Measurements from ENCODE around the gene DGCR6L.
A peak's percentile ranks its signal among the peaks of the same experiment; 100 is the strongest.
"Not testable (repeated sequence)": the region's sequence is repeated elsewhere in the genome, so short reads cannot be mapped to it uniquely, and the experiment has no call there.

Gene DGCR6L

DNA sequence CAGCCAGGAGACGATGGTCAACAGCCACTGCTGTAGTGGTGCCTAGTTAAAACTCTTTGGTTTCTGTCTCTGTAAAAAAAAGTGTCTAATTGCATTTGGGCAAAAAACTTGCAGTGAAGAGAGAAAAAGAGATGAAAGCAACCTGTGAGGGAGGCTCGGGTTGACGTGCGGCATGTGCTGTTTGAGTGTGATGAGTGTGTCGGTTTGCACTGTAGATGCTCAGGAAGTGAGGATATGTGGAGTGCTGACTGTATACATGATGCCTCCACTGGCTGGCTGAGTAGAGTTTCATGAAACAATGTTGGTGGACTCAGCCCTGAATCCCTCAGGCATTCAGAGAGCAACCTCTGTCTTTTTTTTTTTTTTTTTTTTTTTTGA is 4.3 kb upstream of the DGCR6L start:
- no peak for DNase-seq

DNA sequence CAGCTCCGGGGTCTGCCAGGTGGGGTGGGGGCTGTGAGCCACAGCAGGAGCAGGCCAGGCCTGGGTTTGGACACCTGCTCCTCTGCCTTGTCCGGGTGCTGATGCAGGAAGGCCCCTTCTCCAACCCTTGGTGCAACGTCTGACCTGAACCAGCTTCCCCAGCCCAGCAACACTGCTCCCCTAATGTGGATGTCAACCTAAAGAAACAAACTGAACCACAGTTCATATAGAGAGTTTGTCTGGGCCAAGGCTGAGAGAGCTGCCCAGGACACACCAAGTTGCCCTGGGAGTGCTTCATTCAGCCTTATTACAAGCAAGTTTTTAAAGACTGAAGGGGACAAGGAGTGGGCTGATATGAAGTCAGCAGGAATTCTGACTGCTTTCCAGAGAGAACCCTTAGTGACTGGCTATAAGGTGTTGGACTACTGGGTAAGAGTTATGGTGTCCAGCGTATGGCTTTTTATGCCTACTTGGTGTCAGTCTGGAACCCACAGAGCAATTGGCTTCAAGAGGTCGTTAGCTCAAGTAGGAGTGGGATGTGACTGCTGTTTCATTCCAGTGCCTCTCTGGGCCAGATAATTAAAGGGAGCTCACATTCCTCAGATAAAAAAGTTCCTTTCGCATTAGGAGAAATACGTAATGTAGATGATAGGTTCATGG is 1.8 kb upstream of the DGCR6L start:
- DNase-seq = not testable (repeated sequence)

DNA sequence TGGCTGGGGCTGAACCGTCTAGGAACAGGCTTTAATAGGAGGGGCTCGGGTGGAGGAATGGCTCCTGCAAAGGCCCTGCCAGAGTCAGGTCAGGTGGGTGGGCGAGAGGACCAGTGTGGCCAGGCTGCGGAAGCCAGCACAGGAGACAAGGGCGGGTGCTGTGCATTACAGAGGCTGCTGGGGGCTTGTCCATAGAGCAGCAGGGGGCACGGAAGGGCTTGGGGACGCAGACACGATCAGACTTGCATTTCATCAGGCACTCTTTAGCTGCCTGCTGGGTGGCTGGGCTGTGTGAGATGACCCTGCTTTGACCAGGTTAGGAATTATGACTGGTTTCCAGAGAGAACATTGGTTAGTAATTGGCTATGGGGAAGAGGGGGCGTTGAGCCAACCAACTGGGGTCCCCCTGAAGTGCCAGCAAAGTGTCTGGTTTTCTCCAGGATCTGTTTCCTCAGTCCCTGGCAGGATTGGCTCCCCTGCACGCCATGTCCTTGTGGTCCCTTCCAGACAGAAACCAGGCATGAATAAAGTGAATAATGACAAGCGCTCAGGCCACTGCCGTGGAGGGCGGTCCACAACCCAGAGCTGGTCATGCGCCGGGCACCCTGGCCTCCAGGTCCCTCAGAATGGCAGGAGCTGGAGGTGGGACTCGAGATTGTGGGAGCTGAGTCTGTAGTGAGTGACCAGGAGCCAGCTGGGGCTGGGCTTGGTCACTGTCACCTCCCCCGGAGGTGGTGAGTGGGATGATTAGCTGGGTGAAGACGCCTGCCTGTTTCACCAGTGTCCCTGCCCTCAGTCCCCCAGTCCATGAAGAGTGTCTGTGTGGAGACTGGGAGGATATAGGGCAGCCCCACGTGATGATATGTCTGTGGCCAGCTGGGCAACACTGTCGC is 1.0 kb upstream of the DGCR6L start:
- not testable (repeated sequence) for DNase-seq

DNA sequence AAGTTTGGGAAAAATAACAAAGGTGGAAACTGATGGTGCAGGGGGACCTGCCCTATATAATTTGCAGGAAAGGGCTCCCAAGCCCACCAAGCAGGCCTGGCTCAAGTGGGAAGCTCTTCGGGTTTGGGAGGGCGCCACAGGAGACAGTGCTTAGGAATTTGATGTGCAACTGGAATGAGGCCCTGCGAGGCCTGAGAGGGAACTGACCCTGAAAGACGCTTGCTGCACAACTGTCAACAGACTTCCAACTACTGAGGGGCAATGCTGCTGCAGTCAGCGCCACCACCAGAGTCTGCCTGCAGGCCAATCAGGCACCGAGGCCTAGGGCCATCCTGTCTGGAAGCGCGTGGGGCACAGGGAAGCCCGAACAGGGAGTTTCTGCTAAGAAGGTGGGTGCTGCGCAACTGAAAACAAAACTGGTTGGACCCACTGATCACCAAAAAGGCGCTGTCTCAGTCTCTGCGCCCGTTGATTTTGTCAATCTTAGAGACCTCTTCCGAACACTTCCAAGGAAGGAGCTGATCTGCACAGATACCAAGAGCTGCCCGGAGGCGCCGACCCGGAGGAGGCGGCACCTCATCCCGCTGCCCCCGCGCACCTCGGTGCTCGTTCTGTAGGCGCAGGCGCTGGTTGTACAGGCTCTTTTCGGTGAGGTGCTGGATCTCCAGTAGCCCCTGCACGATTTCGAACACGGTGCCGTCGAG is 667 bp downstream of the DGCR6L start:
- DNase-seq = peak; percentile 45

DNA sequence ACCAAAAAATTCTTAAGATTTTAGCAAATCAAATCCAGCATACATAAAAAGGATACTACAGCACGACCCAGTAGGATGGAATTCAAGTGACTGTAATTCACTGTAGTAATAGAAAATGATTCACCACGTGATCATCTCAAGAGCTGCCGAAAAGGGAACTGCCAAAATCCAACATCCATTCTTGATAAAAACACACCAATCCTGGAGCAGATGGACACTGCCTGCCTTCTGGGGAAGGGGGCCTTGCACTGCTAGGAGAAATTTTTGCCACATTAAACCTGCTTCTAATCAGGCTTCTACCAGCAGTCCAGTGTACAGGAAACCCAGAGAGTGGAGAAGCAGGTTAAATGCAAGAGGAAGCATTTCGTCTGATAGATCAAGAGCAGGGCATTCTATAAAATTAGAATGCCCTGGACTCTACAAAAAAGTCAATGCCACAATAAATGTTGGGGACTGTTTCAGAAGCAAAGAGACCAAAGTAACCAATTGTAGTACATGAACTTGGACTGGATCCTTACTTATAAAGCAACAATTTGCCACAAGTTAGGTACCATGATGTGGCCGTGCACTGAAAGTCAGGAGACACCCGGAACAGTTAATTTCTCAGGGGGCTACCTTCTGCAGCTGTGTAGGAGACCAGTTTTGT is 1.7 kb downstream of the DGCR6L start:
- peak; percentile 20 for DNase-seq

DNA sequence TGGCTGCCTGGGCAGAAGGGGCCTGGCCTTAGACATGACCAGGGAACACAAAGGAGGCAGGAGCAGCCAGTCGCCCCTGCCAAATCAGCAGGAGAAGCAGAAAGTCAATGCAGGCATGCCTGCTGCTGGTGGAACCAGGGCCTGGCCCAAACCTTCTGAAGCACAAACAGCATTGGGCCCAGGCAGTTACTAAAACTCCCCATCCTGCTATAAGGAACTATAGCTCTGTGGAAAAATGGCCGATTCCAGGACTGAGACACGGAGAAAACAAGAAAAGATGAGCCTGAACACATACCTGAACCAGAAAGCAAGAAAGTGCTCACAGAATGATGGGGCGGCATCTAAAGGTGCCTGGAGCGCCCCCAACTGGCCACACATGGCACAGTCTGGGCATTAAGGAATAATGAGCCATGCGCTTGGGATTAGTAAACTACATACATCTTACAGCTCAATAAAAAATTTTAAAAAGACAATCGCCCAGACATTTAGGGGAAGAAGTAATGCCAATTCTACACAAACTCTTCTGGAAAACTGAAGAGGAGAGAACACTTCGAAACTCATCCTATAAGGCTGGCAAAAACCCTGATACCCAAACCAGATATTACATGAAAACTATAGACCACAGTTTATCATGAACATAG is 2.3 kb downstream of the DGCR6L start:
- DNase-seq = peak; percentile 37

DNA sequence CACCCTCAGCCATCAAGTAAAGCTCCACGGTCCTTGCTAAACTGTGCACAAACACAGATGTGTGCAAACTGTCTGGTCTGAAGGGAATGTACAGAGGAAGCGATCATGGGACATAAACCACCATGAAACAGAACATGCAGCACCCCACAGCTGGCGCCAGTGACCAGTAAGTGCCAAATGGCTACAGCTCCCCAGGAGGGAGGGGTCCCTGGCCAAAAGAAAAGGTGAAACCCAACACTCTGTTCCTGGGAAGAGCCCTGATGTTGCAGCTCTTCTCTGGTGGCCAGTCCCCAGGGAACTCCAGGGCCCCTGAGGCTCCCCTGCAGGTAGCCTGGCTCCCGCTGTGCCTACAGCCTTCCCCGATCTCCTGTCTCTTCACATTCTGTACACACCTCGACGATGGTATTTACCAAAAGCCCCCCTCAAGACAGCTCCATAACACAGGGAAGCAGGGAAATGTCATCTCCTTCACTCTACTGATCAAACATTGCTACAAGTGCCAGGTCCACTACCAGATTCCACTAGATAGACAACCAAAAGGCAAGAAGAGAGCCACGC is 2.9 kb downstream of the DGCR6L start:
- no peak for DNase-seq

DNA sequence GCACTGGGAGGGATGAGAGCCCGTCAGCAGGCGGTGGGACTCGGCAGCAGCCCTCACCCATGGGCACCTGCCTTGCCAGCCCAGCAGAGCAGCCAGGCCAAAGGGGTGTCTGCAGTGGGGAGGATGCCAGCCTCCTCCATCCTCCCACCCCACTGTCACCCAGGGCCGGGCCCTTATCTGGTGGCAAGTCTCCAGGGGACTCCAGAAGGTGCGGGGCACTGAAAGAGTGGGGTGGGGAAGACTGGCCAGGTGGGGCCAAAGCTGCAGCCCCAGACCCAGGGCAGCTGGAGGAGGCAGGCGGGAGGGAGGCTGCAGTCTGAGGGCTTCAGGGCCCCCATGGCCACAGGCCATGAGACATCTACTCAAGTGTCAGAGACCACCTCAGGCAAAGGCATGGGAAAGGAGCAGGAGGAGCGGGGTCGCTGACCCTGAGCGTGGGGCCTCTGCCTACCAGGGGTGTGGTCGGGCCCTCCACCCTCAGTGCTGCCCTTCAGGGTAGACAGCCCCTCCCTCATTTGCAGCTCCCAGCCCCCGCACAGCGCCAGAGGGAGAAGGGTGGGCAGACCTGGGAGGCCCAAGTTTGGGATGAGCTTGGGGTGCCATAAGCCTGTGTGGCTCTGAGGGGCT is 3.5 kb downstream of the DGCR6L start:
- no peak for DNase-seq

DNA sequence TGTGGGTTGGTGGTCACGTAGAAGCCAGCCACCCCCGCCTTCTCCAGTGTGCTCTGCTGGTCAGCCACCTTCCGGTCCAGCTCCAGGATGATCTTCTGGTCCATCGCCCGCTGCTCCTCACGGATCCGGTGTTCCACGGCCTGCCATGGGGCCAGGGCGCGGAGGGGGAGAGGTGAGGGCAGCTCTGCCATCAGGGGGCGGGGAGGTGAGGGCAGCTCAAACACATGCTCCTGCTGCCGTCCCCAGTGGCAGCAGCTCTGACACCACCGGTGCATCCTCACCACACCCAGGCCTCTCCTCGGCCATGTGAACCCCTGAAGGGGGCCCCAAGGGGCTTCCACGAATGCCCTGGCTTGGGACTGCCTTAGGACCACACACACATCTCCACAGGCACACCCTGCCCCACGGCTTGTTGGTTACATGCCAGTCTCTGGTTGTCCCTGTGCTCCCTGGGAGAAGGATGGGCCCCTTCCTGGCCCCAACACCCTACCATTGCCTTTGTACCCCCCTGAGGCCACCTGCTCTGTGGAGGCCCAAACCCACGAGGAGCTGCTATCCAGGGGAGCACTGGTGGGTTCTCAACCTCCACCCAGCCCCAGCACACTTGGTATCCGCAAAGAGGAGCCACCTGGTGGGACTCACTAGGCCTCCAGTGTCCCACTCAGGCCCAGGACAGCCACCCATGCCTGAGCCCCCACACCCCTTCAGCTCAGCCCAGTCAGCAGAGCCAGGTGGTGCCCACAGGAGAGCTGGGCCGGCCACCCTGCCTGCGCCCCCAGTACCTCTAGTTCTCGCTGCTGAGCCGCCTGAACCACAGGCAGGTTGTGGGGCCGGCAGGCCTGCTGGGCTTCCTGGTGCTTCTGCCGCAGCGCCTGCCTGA is 4.3 kb downstream of the DGCR6L start:
- DNase-seq = no peak

DNA sequence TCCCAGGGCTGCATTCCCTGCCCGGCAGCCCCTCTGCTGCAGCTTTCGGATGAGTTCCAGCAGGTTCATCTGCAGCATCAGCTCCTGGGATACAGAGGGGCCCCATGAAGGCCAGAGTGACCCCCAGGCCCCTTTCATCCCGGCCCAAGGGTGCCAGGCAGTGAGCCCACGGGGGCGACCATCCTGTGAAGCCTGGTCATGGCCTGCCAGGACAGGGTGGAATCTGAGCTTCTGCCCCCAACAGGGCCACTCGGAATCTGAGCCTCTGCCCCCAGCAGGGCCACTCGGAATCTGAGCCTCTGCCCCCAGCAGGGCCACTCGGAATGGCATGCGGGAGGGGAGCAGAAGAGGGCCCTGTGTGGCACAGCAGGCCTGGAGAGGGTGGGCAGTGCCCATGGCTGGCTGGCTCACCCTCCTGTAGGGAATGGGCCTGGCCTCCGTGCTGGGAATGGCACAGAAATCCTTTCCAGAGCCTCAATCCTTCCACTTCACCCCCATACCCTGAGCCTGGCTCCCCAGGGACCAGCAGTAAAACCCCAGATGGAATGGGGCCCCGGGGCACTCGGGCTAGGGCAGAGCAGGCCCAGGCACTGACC is 5.0 kb downstream of the DGCR6L start:
- not testable (repeated sequence) for DNase-seq

DNA sequence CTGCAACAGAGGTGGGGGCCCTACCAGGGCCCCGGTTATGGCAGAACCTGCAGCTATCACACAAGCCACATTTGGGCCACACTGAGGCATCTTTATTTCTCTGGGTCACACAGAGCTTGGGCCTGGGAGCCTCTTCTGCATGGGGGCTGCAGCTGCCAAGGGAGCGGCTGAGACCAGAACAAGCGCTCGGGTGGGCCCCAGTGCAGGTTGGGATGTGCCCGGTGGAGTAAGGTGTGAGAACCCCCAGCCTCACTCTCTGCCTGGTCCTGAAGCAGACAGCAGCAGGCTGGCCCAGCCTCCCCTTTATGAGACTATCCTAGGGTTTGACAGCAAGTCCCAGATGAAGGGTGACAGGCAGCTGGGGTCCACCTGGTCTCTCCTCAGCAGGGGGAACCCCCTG is 5.7 kb downstream of the DGCR6L start:
- not testable (repeated sequence) for DNase-seq

DNA sequence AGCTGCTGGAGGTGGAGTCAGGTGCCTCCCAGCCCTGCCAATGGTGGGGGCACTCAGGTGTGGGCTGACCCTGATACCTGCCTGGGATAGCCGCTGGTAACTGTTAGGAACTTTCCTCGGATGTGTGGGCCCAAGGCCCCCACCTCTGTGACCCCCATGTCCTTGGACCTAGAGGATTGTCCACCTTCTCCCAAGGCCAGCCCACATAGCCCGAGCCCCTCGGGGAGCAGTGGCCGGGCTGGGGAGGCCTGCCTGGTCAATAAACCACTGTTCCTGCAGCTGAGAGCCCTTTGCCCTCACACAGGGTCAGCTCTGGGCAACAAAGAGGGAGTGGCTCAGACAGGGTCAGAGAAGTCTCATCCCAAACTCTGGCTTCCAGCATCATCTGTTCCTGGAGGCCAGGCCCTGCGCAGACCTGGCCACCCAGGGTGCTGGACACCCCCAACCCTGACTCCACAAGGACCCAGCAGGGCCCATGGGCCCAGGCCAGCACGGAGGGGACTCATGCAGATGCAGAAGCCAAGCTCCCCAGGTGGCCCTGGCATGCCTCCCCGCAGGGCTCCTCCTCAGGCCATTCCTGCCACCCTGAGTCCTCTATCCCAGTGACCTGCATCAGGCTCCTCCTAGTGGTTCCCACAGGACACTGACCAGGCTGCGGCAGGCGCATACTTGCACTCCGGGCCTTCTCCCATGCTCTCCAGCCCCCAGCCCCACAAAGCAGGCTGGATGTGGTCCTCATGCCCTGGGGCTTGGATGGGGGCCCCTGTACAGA is 6.4 kb downstream of the DGCR6L start:
- DNase-seq = not testable (repeated sequence)

DNA sequence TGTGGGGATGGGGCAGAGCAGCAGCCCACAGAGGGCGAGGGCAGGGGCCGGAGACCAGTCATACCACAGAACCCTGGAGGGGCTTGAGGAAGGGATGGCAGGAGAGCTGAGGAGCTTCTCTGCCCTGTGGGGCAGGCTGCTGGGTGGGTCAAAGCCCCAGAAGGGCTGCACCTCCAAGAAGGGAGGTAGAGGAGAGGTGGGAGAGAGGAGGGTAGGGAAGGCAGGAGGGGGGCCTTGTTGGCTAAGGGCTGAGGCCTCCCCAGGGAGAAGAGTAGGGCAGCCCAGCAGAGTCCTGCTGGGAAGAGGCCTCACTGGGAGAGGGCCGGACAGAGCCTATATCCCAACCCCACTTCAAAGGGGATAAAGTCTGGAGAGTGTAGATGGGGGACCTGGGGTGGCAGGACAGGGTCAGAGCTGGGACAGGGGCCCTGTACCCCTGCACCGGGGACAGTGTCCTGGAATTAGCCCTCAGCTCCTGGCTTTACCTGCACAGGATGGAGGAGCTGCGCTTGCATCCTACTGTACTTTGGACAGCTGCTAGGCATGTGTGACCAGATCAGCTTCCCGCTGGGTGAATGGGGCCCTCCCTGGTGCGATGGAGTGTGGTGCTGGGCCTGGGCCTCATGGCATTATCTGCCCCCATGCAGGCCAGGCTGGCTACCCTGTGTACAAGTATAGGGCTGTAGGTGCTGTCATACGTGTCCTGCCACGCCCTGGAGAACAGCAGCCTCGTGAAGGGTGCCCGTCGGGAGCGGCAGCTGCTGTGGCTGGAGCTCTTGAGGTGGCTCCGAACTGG is 7.3 kb downstream of the DGCR6L start:
- no peak for DNase-seq

DNA sequence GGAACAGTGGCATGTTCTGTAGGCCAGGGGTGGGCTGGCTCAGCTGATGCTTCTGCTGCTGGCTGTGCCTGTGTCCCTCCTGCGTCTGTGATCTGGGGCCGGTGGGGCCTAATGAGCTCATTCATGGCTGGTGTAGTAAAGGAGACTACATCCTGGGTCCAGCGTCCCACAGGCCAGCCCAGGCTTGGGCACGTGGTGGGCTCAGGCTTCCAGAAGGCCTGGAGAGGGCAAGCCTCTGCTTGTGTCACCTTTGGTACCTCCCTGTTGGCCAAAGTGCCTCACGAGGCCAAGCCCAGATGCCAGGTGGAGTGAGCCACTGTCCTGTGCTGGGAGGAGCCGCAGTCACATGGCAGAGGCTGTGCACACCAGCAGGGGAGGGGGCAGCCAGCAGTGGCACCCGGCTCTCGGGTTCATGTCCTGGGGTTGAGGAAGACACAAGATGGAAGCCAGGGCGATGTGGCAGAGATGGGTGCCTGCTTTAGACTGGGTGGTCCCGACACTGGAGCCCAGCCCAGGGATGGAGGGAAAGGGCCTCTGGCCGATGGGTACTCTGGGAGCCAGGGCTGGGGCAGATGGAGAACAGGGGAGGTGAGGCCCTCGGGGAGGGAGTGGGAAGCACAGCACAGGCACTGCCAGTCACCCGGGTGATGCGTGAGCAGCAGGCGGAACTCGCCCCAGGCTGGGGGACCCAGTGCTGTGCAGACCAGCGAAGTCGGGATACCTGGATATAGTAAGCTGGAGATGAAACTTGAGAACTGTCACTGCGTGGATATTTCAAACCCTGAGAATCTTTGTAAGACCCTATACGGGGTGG is 8.4 kb downstream of the DGCR6L start:
- DNase-seq = not testable (repeated sequence)

DNA sequence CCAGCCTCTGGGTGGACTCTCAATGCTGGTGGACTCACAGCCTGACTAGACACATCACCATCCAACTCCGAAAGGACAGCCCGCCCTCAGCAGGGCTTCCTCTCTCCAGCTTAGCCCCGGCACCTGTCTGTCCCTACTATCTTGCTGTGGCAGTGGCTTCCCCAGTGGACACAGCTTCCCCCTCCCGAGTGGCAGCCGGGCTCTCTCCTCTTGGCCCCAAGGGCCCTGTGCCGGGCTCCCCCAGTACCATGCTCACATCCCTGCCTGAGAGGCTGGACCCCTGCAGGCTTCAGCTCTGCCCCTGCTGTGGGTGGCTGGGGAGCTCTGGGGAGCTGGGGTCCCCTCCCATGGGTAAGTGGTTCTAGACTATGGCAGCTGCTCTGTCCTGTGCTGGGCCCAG is 9.1 kb downstream of the DGCR6L start:
- not testable (repeated sequence) for DNase-seq

DNA sequence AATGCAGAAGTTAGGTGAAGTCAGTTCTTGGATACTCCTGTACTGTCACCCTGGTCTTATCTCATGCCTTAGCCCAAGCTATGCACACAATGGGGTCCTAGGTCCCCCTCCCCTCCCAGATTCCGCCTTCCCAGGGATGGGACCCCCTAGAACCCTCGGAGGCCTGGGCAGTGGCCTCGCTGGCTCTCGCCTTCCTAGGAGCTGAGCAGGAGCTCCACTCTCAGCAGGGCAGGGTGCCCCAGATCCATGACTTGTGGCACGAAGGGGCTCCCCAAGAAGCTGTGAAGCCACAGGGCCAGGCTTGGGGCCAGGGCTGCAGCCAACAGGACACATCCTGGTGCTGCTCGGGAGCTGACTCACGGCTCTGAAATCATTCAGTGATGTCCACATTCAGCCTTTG is 9.7 kb downstream of the DGCR6L start:
- DNase-seq = not testable (repeated sequence)

DNA sequence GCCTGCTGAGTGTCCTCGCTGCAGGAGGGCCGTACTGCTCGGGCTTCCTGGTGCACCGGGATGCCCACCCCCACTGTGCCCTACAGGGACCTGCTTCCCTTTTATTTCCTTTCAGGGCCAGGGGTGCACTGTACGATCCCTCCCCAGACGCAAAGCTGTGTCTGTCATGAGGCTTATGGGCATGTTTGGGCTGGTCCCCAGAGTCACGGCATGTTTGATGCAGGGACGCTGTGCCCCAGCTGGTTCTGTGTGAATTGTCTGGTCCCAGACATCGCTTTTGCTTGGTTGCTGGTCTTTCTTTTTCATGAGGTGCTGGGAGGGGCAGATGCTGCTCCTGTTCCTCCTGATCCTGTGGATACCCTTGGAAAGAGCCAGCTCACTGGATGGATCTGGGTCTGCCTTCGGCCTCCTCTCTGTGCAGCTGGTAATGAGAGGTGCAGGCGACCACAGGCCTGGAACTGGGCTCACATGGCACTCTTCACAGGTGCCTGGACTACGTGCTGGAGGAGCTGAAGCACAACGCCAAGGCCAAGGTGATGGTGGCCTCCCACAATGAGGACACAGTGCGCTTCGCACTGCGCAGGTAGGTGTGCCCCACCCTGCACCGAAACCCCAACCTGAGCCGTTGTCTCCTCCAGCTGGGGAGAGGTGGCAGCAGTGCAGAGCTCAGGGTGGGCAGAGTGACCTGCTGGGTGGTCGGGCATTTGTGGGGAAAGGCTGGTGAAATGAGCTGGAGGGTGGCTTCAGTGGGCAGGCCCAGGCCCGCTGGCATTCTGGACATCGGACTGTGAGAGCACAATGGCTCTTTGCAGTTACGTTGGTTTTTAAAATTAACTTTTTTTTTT is 10.8 kb downstream of the DGCR6L start:
- not testable (repeated sequence) for DNase-seq
